Neuron (in vitro differentiated cells): ENCODE data around the gene ADAM17.

Experiments used
- H2AFZ ChIP-seq: one replicate; pipeline ENCODE4 v1.6.1; 2013; ENCODE audit warnings: low read depth, mild to moderate bottlenecking, inconsistent platforms, low read length, moderate library complexity
- H3K27me3 ChIP-seq: one replicate; pipeline ENCODE4 v1.6.1; 2013; ENCODE audit warnings: low read length; ENCODE audit not compliant: insufficient read depth
- H3K36me3 ChIP-seq: one replicate; pipeline ENCODE4 v1.6.1; 2013; ENCODE audit warnings: low read length; ENCODE audit not compliant: insufficient read depth
- H3K4me1 ChIP-seq: one replicate; pipeline ENCODE4 v1.6.1; 2013; ENCODE audit warnings: low read length; ENCODE audit not compliant: insufficient read depth
- H3K4me3 ChIP-seq: 2 replicates; pipeline ENCODE4 v1.5.1; 2013; ENCODE audit warnings: mild to moderate bottlenecking, low read length, moderate library complexity
- H3K9me3 ChIP-seq: one replicate; pipeline ENCODE4 v1.6.1; 2013; ENCODE audit warnings: low read length

ADAM17 gene

DNA sequence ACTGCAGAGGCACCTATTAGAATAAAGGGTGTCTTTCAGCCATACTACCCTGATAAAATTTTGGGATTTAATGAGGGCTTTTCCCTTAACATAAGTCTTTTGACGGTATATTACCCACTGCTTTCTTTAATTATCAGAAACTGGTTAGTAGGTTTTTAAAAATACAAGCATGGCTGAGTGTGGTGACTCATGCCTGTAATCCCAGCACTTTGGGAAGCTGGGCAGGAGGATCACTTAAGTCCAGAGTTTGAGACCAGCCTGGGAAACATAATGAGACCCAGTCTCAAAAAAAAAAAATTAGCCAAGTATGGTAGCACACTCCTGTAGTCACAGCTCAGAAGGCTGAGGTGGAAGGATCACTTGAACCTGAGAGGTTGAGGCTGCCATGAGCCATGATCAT, 116.1 kb downstream of the ADAM17 start:
- no peaks in the 10 kb centered on the region for H3K27me3 ChIP-seq
- no peaks in the 10 kb centered on the region for H3K4me1 ChIP-seq
- H3K36me3 ChIP-seq: peaks cover 84% of the 10 kb centered on the region
- H3K4me3 ChIP-seq: no peak overlapping the region
- H2AFZ ChIP-seq: no peak overlapping the region
- peaks cover 8% of the 10 kb centered on the region for H3K9me3 ChIP-seq
